ENCODE data around the gene PEAR1. TPM values are rescaled to one million over a fixed set of nuclear protein-coding genes. Genes with fewer than 3 reads are reported as not detected.

The PEAR1 gene
- polyA plus RNA-seq, 1 of the 3 experiments (the other 2 are of a cell fraction) = 1.2 TPM

- ChIA-PET CTCF (interaction anchor here (1.0 to 22.1 kb wide), 6 partner anchors 9 to 208 kb away, joined by 3 to 455 read pairs (median 4); partner anchors contain the start of gene PEAR1), POLR2A (no interaction called here)
- Histone ChIP-seq H3K27me3 (ENCODE audit: insufficient read depth) (peaks cover 16% of the 10 kb centered on the region; the same call in 1 of the 2 replicates), H4K20me1 (ENCODE audit: insufficient read depth) (no peaks in the 10 kb centered on the region), H3K4me1 (ENCODE audit: control insufficient read depth in 1 of 2, insufficient read depth in 2 of 2, low read depth in 1 of 2, low read length in 1 of 2) (peaks cover 8 to 32% of the 10 kb centered on the region in 2 experiments; a peak in 2 of 4 replicates), H3K9ac (no peak overlapping the region), H3K36me3 (replicated peaks in 1 of 2; ENCODE audit: control insufficient read depth in 1 of 2, insufficient read depth in 2 of 2, low read length in 1 of 2) (no peaks in the 10 kb centered on the region), H3K79me2 (ENCODE audit: insufficient read depth) (no peaks in the 10 kb centered on the region), H3K4me2 (no peak overlapping the region), H2AFZ (ENCODE audit: low read depth) (no peak overlapping the region), H3K9me2 (no peaks in the 10 kb centered on the region), H3F3A (replicated peaks; ENCODE audit: insufficient read depth) (peaks cover 8% of the 10 kb centered on the region), H3K4me3 (ENCODE audit: low read depth in 2 of 2, low read length in 1 of 2) (no peak overlapping the region), H3K27ac (ENCODE audit: low read depth in 2 of 2, low read length in 1 of 2) (no peak overlapping the region), H3K9me3 (no peaks in the 10 kb centered on the region)
- 81% methylated on average over 4 of the region's 4 CpGs for WGBS (ENCODE audit: low lambda C conversion rate)
- TF ChIP-seq CHD2 (IDR thresholded peaks at IDR 0.05; ENCODE audit: low read length, partially characterized antibody) (no peak), NRF1 (IDR thresholded peaks at IDR 0.05; ENCODE audit: low read depth, low read length) (no peak), RCOR1 (IDR thresholded peaks at IDR 0.05; ENCODE audit: low read length) (no peak), NFIC (IDR thresholded peaks at IDR 0.05; ENCODE audit: borderline replicate concordance) (no peak), TCF12 (IDR thresholded peaks at IDR 0.05) (no peak), GABPA (IDR thresholded peaks at IDR 0.05; ENCODE audit: low read depth) (no peak), MXI1 (IDR thresholded peaks at IDR 0.05; ENCODE audit: low read depth, low read length) (no peak), SIN3A (IDR thresholded peaks at IDR 0.05; ENCODE audit: borderline replicate concordance, low read depth, low read length) (no peak), IRF3 (IDR thresholded peaks at IDR 0.05; ENCODE audit: low read depth, low read length) (no peak)
- DNase-seq = no peak
Observed at GRCh38 chr1:156865865-156866248, 27.7 kb upstream of the PEAR1 start.

GRCh38 chr1:156866249-156866909 is 27.1 kb upstream of the PEAR1 start:
- DNase-seq = no peak
- Histone ChIP-seq H3K4me3 (ENCODE audit: low read depth in 2 of 2, low read length in 1 of 2) (no peak overlapping the region), H3K27ac (ENCODE audit: low read depth in 2 of 2, low read length in 1 of 2) (no peak overlapping the region), H3K4me2 (no peak overlapping the region), H3F3A (replicated peaks; ENCODE audit: insufficient read depth) (peaks cover 13% of the 10 kb centered on the region), H3K4me1 (ENCODE audit: control insufficient read depth in 1 of 2, insufficient read depth in 2 of 2, low read depth in 1 of 2, low read length in 1 of 2) (peaks cover 8 to 27% of the 10 kb centered on the region in 2 experiments; a peak in 2 of 4 replicates), H3K36me3 (replicated peaks in 1 of 2; ENCODE audit: control insufficient read depth in 1 of 2, insufficient read depth in 2 of 2, low read length in 1 of 2) (no peaks in the 10 kb centered on the region), H3K27me3 (ENCODE audit: insufficient read depth) (peaks cover 11% of the 10 kb centered on the region; the same call in 1 of the 2 replicates), H3K9ac (no peak overlapping the region), H3K79me2 (ENCODE audit: insufficient read depth) (no peaks in the 10 kb centered on the region), H3K9me3 (no peaks in the 10 kb centered on the region), H3K9me2 (no peaks in the 10 kb centered on the region), H2AFZ (ENCODE audit: low read depth) (no peak overlapping the region), H4K20me1 (ENCODE audit: insufficient read depth) (no peaks in the 10 kb centered on the region)
- TF ChIP-seq CHD2 (IDR thresholded peaks at IDR 0.05; ENCODE audit: low read length, partially characterized antibody) (no peak), USF2 (IDR thresholded peaks at IDR 0.05; ENCODE audit: borderline replicate concordance, low read depth, low read length) (no peak), REST (IDR thresholded peaks at IDR 0.05; ENCODE audit: low read depth, low read length) (no peak), YY1 (IDR thresholded peaks at IDR 0.05; ENCODE audit: low read depth) (no peak), NFIC (IDR thresholded peaks at IDR 0.05; ENCODE audit: borderline replicate concordance) (no peak), ELF1 (IDR thresholded peaks at IDR 0.05) (no peak), GABPA (IDR thresholded peaks at IDR 0.05; ENCODE audit: low read depth) (no peak), TAF1 (IDR thresholded peaks at IDR 0.05; ENCODE audit: borderline replicate concordance, low read depth, low read length) (no peak), SMC3 (IDR thresholded peaks at IDR 0.05; ENCODE audit: low read depth, low read length) (no peak), FOSL2 (IDR thresholded peaks at IDR 0.05; ENCODE audit: borderline replicate concordance, low read depth) (no peak), RAD21 (IDR thresholded peaks at IDR 0.05; ENCODE audit: low read length) (no peak)
- POLR2A ChIA-PET = no interaction called here
- 84% methylated on average over 10 of the region's 12 CpGs for WGBS (ENCODE audit: low lambda C conversion rate)
- CTCF ChIA-PET = interaction anchor here (1.0 to 22.1 kb wide), 4 partner anchors 10 to 177 kb away, joined by 3 to 455 read pairs (median 6); partner anchors contain the start of gene PEAR1
